CD4-positive, alpha-beta T cell treated with Interferon alpha-2 for 1 hour (primary cell): ENCODE results near the gene CAMK1.
A peak's percentile ranks its signal among the peaks of the same experiment; 100 is the strongest.

Experiments
- DNase-seq, 2 donors: peaks; one replicate each; pipeline ENCODE4 v3.0.0-alpha.2; 2020 to 2022

The CAMK1 gene

GRCh38 chr3:9769426-9770275, at the start of gene CAMK1:
TSS of gene CAMK1 (minus strand) at chr3:9769947. CDS start at chr3:9767749, 2,198 bp downstream.
- DNase-seq: peak; percentile 40 to 60

- no peak for DNase-seq
These were observed 49.1 kb upstream of the CAMK1 start for GRCh38 chr3:9818666-9819335.

- no peak for DNase-seq
These were observed 47.7 kb upstream of the CAMK1 start for GRCh38 chr3:9817436-9817835.

- no peak for DNase-seq
These were observed 46.2 kb upstream of the CAMK1 start for GRCh38 chr3:9815986-9816385.

GRCh38 chr3:9812870-9813483, 43.2 kb upstream of the CAMK1 start:
- DNase-seq: no peak

- DNase-seq: no peak
These were observed 41.1 kb upstream of the CAMK1 start for GRCh38 chr3:9810846-9811245.

GRCh38 chr3:9810433-9810770, 40.7 kb upstream of the CAMK1 start:
- no peak for DNase-seq

- DNase-seq: peak; percentile 41 to 46
These were observed 40.1 kb upstream of the CAMK1 start, which contains the start of gene TTLL3 for GRCh38 chr3:9809615-9810432. TSS of gene TTLL3 (plus strand) at chr3:9810262. CDS start at chr3:9810662, 400 bp downstream.

- no peak for DNase-seq
These were observed 39.5 kb upstream of the CAMK1 start for GRCh38 chr3:9809239-9809614.

GRCh38 chr3:9808345-9809037, 38.7 kb upstream of the CAMK1 start:
- peak; percentile 40 to 60 for DNase-seq

- no peak for DNase-seq
These were observed 38.2 kb upstream of the CAMK1 start for GRCh38 chr3:9807981-9808344.

- DNase-seq: no peak
These were observed 37.2 kb upstream of the CAMK1 start for GRCh38 chr3:9806688-9807589.

- DNase-seq: no peak
These were observed 36.4 kb upstream of the CAMK1 start for GRCh38 chr3:9806137-9806536.

- no peak for DNase-seq
These were observed 35.2 kb upstream of the CAMK1 start for GRCh38 chr3:9804996-9805395.

- no peak for DNase-seq
These were observed 33.7 kb upstream of the CAMK1 start for GRCh38 chr3:9803494-9803893.

- no peak for DNase-seq
These were observed 30.8 kb upstream of the CAMK1 start for GRCh38 chr3:9800529-9800928.

GRCh38 chr3:9797196-9797945, 27.6 kb upstream of the CAMK1 start:
- no peak for DNase-seq

- peak in 1 of 2 donors; percentile 18 for DNase-seq
These were observed 25.5 kb upstream of the CAMK1 start for GRCh38 chr3:9795207-9795606.

- DNase-seq: no peak
These were observed 24.7 kb upstream of the CAMK1 start for GRCh38 chr3:9794400-9794799.

GRCh38 chr3:9793161-9793781, 23.5 kb upstream of the CAMK1 start:
- DNase-seq: peak; percentile 33 to 36
